ENCODE measurements around the gene INIP.

- TF ChIP-seq CTCF (conservative IDR thresholded peaks at IDR 0.05; ENCODE audit: low read length) = no peak
- no peak for TF ChIP-seq EZH2phosphoT487 (IDR thresholded peaks at IDR 0.05; ENCODE audit: borderline replicate concordance, low read depth, low read length)
These were observed 1.8 kb upstream of the INIP start for GRCh38 chr9:112719696-112720095.
